Measurements from ENCODE around the gene NXPH3.

NXPH3 gene

DNA sequence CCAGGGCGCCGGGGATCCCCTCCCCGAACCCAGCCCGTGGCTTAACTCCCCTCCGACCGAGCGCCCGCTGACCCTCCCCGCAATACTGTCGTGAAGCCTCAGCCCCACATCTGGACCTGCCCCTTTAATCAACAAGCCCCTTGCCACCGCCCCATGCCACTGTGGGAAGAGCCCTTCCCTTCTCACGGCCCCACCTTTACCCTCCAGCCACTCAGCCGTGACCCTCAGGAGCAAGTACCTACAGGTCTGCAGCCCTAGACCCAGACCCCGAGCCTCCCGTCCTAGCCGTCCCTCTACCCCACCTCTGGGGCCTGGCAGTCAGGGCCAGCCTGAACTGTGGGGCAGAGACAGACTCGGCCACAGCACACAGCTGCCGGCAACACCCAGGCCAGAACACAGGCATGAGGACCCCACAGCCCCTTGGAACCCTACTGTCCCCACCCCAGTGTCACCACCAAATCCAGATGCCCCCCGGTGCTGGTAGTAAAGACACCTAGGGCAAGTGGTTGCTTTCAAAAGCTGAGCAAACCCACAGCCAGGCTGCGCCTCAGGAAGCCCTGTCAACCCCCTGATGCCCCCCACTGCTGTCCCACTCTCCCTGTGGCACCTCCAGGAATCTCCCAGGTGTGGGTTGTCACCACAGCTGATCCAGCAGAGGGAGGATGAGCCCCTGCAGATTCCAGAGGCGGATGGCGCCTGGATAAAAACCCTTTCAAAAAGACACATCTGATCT lies 1.4 kb downstream of the NXPH3 start:
- DNase-seq, result no peak

DNA sequence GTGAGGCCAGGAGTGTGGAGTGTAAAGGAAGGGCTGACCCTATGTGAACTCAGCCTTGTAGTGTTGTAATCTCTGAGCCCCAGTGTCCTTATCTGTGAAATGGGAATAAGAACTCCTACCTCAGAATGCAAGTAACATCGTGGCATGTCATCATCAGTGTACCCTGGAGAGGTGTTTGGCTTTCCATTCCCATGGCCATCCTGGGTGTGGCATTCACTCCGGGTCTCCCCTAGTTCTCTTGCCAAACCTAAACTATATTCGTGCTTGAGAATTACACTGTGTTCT lies 1.9 kb downstream of the NXPH3 start:
- DNase-seq, result no peak

DNA sequence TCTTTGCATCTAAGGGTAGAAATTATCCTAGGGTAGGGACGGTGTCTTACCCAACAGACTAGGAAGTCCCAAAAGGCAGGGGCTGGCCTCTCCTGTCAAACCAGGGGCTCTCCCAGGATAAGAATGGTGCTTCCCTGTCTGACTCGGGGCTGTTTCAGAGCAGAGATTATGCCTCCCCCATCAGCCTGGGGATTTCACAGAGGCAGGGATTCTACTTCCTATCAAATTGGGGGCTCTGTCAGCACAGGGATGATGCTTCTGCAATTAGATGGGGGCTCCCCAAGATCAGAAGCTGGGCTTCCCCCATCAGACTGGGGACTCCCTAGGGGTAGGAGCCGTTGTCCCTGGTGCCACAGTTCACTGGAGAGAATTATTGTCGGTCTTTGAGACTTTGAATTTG lies 2.3 kb downstream of the NXPH3 start:
- no peak for DNase-seq

DNA sequence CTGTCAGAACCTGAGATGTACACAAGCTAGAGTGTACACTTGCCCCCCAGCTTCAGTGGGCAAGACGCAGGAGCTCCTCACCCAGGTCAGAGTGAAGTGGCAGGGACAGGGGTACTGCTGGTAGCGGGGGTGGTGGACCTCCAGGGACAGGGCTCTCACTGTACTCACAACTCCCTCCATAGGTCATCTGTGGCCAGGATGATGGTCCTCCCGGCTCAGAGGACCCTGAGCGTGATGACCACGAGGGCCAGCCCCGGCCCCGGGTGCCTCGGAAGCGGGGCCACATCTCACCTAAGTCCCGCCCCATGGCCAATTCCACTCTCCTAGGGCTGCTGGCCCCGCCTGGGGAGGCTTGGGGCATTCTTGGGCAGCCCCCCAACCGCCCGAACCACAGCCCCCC lies 2.7 kb downstream of the NXPH3 start:
- DNase-seq, result no peak

DNA sequence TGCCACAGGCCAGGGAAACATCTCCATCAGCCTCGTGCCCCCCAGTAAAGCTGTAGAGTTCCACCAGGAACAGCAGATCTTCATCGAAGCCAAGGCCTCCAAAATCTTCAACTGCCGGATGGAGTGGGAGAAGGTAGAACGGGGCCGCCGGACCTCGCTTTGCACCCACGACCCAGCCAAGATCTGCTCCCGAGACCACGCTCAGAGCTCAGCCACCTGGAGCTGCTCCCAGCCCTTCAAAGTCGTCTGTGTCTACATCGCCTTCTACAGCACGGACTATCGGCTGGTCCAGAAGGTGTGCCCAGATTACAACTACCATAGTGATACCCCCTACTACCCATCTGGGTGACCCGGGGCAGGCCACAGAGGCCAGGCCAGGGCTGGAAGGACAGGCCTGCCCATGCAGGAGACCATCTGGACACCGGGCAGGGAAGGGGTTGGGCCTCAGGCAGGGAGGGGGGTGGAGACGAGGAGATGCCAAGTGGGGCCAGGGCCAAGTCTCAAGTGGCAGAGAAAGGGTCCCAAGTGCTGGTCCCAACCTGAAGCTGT lies 3.4 kb downstream of the NXPH3 start:
- DNase-seq, result no peak

DNA sequence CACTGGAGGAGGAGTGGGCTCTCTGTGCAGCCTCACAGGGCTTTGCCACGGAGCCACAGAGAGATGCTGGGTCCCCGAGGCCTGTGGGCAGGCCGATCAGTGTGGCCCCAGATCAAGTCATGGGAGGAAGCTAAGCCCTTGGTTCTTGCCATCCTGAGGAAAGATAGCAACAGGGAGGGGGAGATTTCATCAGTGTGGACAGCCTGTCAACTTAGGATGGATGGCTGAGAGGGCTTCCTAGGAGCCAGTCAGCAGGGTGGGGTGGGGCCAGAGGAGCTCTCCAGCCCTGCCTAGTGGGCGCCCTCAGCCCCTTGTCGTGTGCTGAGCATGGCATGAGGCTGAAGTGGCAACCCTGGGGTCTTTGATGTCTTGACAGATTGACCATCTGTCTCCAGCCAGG lies 3.9 kb downstream of the NXPH3 start:
- DNase-seq, result no peak

DNA sequence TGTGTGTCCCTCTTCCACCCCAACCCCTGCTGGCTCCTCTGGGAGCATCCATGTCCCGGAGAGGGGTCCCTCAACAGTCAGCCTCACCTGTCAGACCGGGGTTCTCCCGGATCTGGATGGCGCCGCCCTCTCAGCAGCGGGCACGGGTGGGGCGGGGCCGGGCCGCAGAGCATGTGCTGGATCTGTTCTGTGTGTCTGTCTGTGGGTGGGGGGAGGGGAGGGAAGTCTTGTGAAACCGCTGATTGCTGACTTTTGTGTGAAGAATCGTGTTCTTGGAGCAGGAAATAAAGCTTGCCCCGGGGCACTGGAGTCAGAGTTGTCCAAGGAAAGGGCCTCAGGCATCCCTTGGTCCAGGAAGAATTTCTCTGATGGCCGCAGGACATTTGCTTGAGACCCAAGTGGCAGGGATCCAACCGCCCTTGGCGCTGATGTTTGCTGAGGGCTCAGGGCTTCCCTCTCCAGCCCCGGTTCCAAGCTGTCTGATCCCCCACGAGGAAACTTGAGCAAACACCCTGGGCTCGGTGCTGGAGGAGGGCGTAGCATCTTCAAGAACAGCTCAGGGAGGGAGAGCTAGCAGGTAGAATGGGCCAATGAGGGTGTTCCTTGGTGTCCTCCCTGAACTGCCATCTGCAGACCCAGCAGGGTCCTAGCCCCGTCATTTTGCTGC lies 4.5 kb downstream of the NXPH3 start:
- no peak for DNase-seq

DNA sequence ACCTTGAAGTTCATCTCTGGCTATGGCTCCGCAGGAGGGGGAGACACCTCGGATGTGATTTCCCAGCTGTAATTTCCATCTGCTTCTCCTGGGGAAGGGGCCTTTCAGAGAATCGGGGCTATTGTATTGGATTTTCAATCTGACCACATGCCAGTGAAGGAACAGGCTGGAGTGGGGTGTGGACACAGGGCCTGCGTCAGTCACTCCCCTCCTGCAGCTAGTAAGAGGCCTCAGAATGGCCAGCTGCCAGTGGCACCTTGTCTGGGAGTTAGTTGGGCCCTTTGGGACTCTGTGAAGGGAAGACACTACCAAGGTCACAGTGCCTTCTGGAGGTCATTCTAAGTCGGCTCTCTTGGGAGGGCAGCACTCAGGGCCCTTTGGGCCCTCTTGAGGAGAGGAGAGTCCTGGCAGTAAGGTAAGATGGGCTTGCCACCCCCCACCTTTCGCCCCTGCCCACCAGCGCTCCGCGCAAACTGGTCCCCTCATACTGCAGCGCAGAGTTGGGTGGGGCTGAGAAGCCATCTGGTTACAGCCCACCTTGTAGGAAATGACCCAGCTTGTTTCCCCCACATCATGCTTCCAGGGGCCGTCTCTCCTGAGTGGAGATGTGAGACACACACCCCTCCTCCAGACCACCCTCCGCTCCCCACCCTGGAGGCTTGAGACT lies 5.4 kb downstream of the NXPH3 start:
- DNase-seq, result no peak

DNA sequence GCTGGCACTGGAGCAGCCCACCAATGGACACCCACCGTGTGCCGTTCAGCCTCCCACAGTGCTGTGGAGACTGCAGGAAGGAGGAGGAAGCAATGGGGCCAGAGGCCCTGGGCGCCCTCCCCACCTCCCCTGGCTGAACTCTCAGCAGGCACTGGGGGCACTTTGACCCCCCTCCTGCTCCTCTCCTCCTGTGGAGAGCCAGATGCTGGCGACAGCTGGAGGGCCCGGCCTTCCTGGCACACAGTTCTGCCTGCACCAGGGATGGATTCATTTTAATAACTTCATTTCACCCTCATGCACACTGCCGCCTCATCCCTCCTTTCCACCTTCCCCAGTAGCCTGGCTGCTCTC lies 6.0 kb downstream of the NXPH3 start:
- DNase-seq, result no peak

DNA sequence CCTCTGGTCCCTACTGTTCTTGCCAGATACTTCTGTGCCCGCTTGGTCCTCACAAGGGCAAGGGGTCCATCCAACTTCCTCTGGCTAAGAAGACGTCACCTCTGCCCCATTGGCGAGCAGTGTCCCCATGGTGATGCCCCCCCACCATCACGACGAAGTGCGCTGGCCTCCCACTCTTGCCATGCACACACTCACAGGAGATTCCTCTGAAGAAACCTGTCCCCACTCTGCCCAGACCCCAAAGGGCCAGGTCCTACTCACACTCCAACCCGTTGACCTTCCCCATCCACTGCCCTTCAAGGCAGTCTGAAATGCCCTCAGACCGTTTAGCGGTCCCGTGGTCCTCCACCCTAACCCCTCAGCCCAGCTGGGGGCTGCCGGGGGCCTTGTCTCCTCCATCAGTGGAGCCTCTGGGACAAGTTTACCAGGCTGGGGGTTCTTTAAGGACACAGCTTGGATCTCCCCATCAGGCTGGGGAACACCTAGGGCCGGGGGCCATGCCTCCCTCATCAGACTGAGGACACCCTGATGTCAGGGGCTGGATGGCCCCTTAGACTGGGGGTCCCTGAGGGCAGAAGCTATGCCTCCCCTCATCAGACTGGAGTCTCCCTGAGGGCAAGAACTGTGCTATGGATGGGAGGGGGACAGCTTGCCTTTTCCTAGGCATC lies 6.5 kb downstream of the NXPH3 start:
- no peak for DNase-seq

DNA sequence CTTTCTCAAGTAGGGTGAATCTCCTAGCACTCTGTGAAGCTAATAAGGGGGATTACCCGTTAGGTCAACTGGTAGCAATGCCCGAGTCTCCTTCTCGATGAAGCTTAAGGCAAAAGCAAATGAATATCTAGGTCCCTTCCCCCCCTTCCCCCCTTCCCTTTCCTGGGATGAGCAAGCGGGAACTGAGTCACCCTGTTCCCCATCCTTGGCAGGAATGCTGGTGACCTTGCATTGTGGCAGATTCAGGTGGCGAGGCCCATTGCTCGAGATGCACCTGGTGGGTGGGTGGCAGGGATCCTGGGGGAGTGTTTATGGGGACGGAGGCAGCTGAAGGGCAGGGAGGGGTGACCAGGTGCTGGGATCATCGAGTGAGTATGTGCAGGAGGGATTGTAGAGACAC lies 7.1 kb downstream of the NXPH3 start:
- no peak for DNase-seq

DNA sequence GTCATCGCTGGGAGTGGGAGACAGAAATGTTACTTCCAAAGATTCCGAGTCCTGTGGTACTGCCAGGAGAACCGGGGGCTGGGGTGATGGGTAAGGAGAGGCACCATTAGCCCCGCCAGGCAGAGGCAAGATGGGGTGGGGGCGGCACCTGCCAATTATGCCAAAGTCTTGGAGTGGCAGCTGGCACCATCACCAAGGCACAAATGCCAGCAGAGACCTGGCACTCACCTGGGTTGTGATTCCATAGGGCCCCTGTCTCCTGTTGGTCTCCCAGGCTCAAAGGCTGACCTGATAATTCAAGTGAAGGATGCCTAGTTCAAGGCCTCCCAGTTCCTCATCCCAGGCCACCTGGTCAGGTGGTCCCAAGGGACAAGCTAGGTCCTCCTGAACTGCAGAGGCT lies 7.6 kb downstream of the NXPH3 start:
- no peak for DNase-seq

DNA sequence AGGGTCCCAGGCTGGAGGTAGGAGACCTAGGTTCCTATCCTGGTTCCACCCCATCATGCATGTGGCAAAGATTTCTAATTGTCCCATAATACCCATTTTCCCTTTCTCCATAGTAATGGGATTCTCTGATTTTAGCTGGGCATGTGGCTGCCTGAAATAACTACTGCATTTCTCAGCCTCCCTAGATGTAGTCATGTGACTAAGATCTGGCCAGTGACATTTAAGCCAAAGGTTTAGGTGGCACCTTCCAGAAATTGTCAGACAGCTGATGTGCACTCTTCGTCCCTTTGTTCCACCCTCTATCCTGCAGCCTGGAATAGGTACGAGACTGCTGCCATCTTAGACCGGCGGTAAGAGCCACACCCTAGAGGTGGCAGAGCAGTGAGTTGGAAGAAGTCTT lies 8.2 kb downstream of the NXPH3 start:
- DNase-seq, result no peak

DNA sequence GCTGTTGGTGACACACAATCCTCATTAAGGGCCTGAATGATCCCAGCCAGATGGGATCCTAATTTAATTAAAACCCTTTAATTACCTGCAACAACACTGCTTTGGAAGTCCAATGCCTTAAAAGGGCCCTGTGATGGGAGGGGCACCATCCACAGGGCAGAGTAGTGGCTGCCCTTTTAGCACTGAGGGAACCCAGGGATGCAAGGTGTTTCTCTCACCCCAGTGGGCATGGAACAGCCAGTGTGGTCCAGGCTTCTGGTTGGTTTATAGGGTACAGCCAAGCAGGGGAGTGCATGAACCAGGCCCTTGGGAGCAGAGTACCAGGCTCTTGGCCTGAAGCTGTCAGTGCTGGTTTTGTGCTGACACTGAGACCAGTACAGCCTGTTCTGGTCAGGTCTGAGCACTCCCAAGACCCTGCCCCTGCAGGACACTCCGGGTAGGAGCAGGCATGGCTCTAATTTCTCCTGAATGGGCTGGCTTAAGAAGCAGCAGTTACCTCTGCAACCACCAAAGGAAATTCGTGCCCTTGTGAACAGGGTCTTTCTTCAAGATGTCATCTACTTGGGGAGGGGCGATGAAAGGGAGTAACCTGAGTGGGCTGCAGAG lies 9.9 kb downstream of the NXPH3 start:
- DNase-seq, result no peak

DNA sequence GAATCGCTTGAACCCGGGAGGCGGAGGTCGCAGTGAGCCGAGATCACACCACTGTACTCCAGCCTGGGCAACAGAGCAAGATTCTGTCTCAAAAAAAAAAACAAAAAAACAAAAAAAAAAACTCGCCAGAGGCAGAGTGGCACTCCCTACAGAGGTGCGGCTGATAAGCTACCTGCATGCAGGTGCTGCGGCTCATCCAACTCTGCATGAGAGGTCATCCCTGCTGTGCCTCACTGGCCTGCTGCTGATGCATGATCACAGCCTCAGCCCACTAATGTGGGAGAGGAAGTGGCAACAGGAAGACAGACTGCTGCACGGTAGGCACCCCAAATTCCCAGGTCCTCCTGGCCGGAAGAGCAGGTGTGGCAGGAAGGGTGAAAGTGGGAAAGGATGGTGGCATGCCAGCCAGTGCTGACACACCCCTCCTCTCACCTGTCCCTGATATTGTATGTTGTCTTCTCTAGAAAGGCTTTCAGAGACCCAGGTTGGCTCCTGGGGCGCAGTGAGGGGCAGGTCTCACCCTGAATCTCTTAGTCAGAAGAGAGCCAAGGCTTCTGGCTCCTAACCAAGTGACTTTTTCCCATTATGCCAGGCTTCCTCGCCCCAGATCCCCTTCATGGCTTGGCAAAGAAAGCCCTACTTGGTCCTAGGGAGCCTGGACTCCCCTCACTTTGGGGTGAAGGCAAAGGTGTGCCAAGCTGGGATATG lies 11.8 kb downstream of the NXPH3 start:
- DNase-seq, result no peak

DNA sequence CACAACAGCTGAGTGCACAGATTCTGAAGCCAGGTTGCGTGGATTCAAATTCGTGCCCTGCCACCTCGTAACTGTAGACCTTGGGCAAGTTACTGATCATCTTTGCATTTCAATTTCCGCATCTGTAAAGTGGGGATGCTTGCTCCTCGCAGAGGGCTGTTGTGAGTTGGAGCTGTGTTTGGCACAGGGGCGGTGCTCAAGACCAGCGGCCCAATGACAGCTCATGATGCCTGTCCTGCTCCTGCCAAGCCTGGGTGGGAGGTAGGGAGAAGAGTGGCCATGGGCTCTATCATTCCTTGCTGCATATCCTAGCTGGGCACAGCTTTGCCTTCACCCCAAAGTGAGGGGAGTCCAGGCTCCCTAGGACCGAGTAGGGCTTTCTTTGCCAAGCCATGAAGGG lies 12.6 kb downstream of the NXPH3 start:
- no peak for DNase-seq

DNA sequence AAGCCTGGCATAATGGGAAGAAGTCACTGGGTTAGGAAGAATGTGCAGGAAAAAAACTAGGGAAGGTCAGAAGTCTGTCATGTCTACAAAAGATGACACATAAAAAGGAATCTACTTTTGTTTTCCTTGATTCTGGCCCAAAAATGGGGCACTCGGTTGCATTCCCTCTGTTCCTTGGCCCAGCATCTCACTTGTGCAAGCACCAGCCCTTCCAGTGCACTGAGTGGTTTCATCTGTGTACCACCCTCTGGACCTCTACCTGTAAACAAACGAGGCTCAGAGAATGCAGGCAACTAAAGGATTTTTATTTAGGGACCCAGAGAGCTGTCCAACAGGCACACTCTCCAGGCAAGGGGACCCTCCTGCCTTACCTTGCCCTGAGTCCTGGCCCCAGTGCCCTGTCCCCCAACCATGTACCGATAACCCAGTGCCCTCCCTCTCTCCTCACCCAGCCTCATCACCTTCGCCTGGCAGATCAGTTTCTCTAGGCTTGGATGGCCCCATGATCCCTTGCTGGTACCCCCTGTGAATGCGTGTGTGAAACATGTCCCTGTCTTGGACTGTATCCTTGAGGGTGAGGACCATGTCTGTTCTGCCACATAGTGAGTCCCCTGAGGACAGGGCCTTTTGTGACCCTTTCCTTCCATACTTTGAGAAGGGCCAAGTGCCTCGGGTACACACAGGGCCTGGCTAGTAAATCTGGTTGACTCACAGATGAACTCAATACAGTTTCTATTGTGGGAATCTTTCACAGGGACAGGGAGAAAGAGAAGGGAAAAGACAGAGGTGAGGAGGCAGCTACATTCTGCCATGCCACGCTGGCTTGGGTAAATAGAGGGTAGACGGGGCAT lies 13.3 kb downstream of the NXPH3 start:
- DNase-seq, result no peak

DNA sequence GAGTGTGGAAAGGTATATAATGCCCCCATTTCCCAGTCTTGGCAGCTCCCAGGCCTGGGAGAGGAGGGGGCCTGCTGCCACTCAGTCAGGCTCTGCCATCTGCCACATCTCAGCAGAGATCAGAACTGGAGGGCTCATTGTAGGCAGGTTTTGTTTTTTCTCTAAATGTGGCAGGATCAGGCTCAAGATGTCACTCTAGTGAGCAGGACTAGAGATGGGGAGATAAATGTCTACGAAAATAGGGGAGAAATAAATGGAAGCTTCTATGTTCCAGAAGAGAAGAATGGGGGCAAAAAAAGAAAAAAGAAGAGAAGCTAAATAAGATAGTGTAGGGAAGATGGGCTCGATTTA lies 13.9 kb downstream of the NXPH3 start:
- DNase-seq, result no peak

DNA sequence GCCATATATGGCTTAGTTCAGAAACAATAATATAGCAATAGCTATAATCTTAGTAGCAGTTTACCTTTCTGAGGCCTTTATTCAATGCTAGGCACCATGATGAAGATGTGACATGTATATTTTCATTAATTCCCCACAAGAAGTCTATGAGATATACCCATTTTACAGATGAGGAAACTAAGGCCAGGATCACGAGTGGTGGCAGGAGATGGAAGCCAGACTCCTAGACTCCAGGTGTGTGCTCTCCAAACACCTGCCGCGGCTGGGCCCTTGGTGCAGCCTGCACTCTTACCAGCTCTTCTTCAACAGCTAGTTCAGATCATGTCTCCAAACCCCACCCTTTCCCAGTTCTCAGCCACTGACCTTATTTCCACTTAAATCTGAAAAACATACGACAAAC lies 15.2 kb downstream of the NXPH3 start:
- no peak for DNase-seq

DNA sequence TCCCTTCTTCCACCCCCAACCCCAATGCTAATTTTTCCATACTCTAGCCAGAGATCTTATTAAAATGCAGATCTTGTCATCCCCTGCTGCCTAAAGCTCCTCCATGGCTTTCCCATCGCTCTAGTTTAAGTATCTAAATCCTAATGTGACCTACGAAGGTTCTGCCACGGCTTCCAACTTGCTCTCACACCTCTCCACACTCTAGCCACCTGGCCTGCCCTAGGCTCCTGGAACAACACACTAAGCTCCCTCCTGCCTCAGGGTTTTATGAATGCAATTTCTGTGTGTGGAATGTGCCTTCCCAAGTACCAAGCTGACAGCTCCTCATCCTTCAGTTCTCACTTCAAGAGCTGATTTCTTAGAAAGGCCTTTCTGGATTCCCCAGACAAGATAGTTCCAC lies 16.6 kb downstream of the NXPH3 start:
- DNase-seq, result no peak

DNA sequence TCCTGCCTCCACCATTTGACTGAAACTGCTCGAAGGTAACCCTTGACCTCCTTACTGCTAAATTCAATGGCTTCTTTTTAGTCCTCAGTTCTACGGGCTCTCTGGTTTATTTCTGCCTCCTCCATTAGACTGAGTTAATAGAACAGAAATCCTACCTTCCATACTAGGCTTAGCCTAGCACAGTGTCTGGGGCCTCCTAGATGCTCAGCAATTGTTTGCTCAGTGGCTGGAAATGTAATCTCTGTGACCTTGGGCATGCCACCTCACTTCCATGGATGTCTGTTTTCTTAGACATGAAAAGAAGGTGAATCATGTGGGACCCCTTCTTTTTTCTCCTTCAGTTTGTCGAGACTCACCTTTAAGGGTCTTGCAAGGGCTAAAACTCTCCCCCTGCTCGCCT lies 19.7 kb downstream of the NXPH3 start:
- DNase-seq, result no peak

DNA sequence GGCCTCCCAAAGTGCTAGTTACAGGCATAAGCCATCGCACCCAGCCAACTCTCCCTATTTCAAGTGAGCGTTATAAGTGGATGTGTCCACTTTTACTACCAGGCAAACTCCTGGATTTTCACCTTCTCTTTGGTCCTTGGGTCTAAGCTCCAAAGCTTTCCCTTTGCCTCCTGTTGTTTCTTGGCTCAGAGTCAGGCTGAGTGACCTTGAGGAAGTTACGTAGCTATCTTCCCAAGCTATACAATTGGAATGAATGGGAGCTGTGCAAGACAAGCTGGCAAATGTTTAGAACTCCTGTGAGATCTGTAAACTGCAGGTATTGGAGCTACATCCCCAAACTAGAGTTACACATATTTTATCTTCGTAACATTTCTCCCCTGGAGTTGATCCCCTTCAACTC lies 20.3 kb downstream of the NXPH3 start:
- no peak for DNase-seq

Measured in right hindlimb (tissue), 1 donor.